GM18507 (cell line): ENCODE data around the gene EXOSC2.

Source experiments
- DNase-seq: peaks from one replicate; pipeline ENCODE4 v3.0.0; 2011; ENCODE audit warnings: low read depth; ENCODE audit not compliant: insufficient read length; ENCODE audit errors: extremely low spot score
- FAIRE-seq: peaks from 2 replicates; lab custom pipeline; 2011; peaks lifted over from hg19 to GRCh38; lab: Jason Lieb, UNC

The EXOSC2 gene

GRCh38 chr9:130693426-130694191 is at the start of gene EXOSC2:
Gene EXOSC2 (plus strand): TSS chr9:130693780. CDS start chr9:130693792, 12 bp downstream.
- FAIRE-seq: peak; percentile 92

GRCh38 chr9:130651221-130651620 is 42.4 kb upstream of the EXOSC2 start:
- DNase-seq: no peak
- no peak for FAIRE-seq

More at GRCh38 chr9:130693426-130694191, at the start of gene EXOSC2:
- peak; percentile 97 for DNase-seq

GRCh38 chr9:130651752-130652151 is 41.8 kb upstream of the EXOSC2 start:
- FAIRE-seq: no peak
- no peak for DNase-seq

GRCh38 chr9:130654879-130655278 is 38.7 kb upstream of the EXOSC2 start:
- DNase-seq: no peak

GRCh38 chr9:130658893-130659698 is 34.5 kb upstream of the EXOSC2 start:
- FAIRE-seq: no peak
- DNase-seq: no peak

More at GRCh38 chr9:130654879-130655278, 38.7 kb upstream of the EXOSC2 start:
- FAIRE-seq: no peak

GRCh38 chr9:130659699-130660248 is 33.8 kb upstream of the EXOSC2 start:
- FAIRE-seq (no peak), DNase-seq (no peak)

GRCh38 chr9:130660326-130660682 is 33.3 kb upstream of the EXOSC2 start:
- DNase-seq: no peak
- no peak for FAIRE-seq

- DNase-seq (no peak), FAIRE-seq (no peak)
Measured at GRCh38 chr9:130660683-130661450, 32.7 kb upstream of the EXOSC2 start.

- FAIRE-seq (no peak), DNase-seq (no peak)
Measured at GRCh38 chr9:130661451-130662098, 32.0 kb upstream of the EXOSC2 start.

GRCh38 chr9:130662099-130662969 is 31.2 kb upstream of the EXOSC2 start:
- DNase-seq: no peak
- no peak for FAIRE-seq

GRCh38 chr9:130662970-130663257 is 30.7 kb upstream of the EXOSC2 start:
- DNase-seq (no peak), FAIRE-seq (no peak)

- FAIRE-seq (no peak), DNase-seq (no peak)
Measured at GRCh38 chr9:130663258-130663976, 30.2 kb upstream of the EXOSC2 start.

- no peak for FAIRE-seq
- no peak for DNase-seq
Measured at GRCh38 chr9:130663977-130664250, 29.7 kb upstream of the EXOSC2 start.

- no peak for FAIRE-seq
Measured at GRCh38 chr9:130664251-130665028, 29.1 kb upstream of the EXOSC2 start, which contains the start of gene PRDM12. Gene PRDM12 (plus strand): TSS chr9:130664594. CDS start chr9:130664654, 60 bp downstream.

GRCh38 chr9:130665029-130665430 is 28.6 kb upstream of the EXOSC2 start:
- DNase-seq: no peak
- no peak for FAIRE-seq

More at GRCh38 chr9:130664251-130665028, 29.1 kb upstream of the EXOSC2 start, which contains the start of gene PRDM12:
- no peak for DNase-seq

- DNase-seq (no peak), FAIRE-seq (no peak)
Measured at GRCh38 chr9:130665431-130666392, 27.9 kb upstream of the EXOSC2 start.
